BJ (cell line): ENCODE data around the gene MSL3. TPM values are rescaled to one million over a fixed set of nuclear protein-coding genes. Genes with fewer than 3 reads are reported as not detected.

Source experiments
- CTCF ChIA-PET: fragments of 350-600 bp; formaldehyde crosslinking; extraction: SDS; loops from one replicate; lab custom pipeline; 2021; ENCODE audit warnings: antibody characterized with exemption, inconsistent platforms; lab: Yijun Ruan, JAX
- POLR2A ChIA-PET: fragments of 300-600 bp; sonication (Branson Sonifier 250); formaldehyde crosslinking; extraction: SDS; loops from one replicate; lab custom pipeline; 2021; ENCODE audit warnings: antibody characterized with exemption; lab: Charles Lee
- DNase-seq: peaks from one replicate; pipeline ENCODE4 v3.0.0-alpha.2; 2011; ENCODE audit warnings: low read depth
- H3K27me3 ChIP-seq: 2 replicates; pipeline ENCODE4 v1.6.0; 2011; ENCODE audit warnings: low read length; ENCODE audit not compliant: control insufficient read depth, insufficient read depth
- H3K36me3 ChIP-seq: 2 replicates; pipeline ENCODE4 v1.5.1; 2011; ENCODE audit warnings: low read length; ENCODE audit not compliant: control insufficient read depth, insufficient read depth
- H3K4me3 ChIP-seq: 2 replicates; pipeline ENCODE4 v1.5.1; 2011; ENCODE audit warnings: low read depth, mild to moderate bottlenecking, control low read depth, low read length
- CTCF ChIP-seq: IDR thresholded peaks from 2 replicates; pipeline ENCODE4 v1.5.1; 2011; ENCODE audit warnings: low read depth, mild to moderate bottlenecking, control low read depth, inconsistent platforms, low read length, moderate library complexity; ENCODE audit not compliant: insufficient read depth
- polyA plus RNA-seq: library from polyadenylated mRNA; depleted of rRNA; stranded (reverse); fragments of >200 nt; gene quantifications from 2 replicates; pipeline ENCODE4 v1.2.3, GENCODE V29; 2011

MSL3 gene
- polyA plus RNA-seq, 1 experiment, result 27.2 TPM

GRCh38 chrX:11758400-11759171, 549 bp downstream of the MSL3 start:
- Histone ChIP-seq H3K4me3 (peak overlapping the region; percentile 89), H3K27me3 (no peaks in the 10 kb centered on the region), H3K36me3 (peaks cover 2% of the 10 kb centered on the region; the same call in 1 of the 2 replicates)
- DNase-seq, result no peak
- ChIA-PET CTCF (interaction anchor here (0.5 to 1.3 kb wide), 6 partner anchors 12 to 586 kb away, joined by 3 read pairs; no protein-coding TSS in a partner anchor), POLR2A (no interaction called here)
- TF ChIP-seq CTCF, result peak; percentile 49

- H3K36me3 ChIP-seq, result peaks cover 4% of the 10 kb centered on the region; the same call in 1 of the 2 replicates
- no peaks in the 10 kb centered on the region for H3K27me3 ChIP-seq
- no peak for TF ChIP-seq CTCF
- H3K4me3 ChIP-seq, result peak overlapping the region; percentile 89
- CTCF ChIA-PET, result interaction anchor here (0.7 to 1.3 kb wide), 2 partner anchors 12 to 35 kb away, joined by 3 read pairs; no protein-coding TSS in a partner anchor
- no peak for DNase-seq
- POLR2A ChIA-PET, result interaction anchor here (0.7 kb wide), 1 partner anchor 28 kb away, joined by 5 read pairs; no protein-coding TSS in a partner anchor
These were observed 1.1 kb downstream of the MSL3 start for GRCh38 chrX:11759172-11759460.

GRCh38 chrX:11759461-11760311, 1.6 kb downstream of the MSL3 start:
- peak; percentile 62 for DNase-seq
- POLR2A ChIA-PET, result interaction anchor here (0.7 kb wide), 1 partner anchor 28 kb away, joined by 5 read pairs; no protein-coding TSS in a partner anchor
- no peak for TF ChIP-seq CTCF
- Histone ChIP-seq H3K36me3 (peaks cover 6% of the 10 kb centered on the region; the same call in 1 of the 2 replicates), H3K4me3 (peak overlapping the region; percentile 89), H3K27me3 (no peaks in the 10 kb centered on the region)
- CTCF ChIA-PET, result interaction anchor here (0.7 to 1.3 kb wide), 2 partner anchors 11 to 35 kb away, joined by 3 read pairs; no protein-coding TSS in a partner anchor

- POLR2A ChIA-PET, result no interaction called here
These were observed 2.9 kb downstream of the MSL3 start for GRCh38 chrX:11760958-11761357.

More at GRCh38 chrX:11760958-11761357, 2.9 kb downstream of the MSL3 start:
- DNase-seq, result no peak
- Histone ChIP-seq H3K36me3 (peaks cover 9% of the 10 kb centered on the region; the same call in 1 of the 2 replicates), H3K27me3 (no peaks in the 10 kb centered on the region), H3K4me3 (no peak overlapping the region)
- TF ChIP-seq CTCF, result no peak
- CTCF ChIA-PET, result interaction anchor here (2.4 kb wide), 1 partner anchor 9 kb away, joined by 10 read pairs; no protein-coding TSS in a partner anchor
